ENCODE data around the gene BMP10.
"Not testable (repeated sequence)": the region's sequence is repeated elsewhere in the genome, so short reads cannot be mapped to it uniquely, and the experiment has no call there.

BMP10 gene

DNA sequence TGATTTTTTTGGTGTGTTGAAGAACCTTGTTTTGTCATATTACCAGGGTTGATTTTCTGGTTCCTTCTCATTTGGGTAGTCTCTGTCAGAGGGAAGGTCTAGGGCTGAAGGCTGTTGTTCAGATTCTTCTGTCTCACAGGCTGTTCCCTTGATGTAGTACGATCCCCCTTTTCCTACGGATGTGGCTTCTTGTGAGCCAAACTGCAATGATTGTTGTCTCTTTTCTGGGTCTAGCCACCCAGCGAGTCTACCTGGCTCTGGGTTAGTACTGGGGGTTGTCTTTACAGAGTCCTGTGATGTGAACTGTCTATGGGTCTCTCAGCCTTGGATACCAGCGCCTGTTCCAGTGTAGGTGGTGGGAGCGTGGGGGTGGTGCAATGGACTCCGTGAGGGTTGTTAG lies 24.8 kb upstream of the BMP10 start:
- DNase-seq, result not testable (repeated sequence)

DNA sequence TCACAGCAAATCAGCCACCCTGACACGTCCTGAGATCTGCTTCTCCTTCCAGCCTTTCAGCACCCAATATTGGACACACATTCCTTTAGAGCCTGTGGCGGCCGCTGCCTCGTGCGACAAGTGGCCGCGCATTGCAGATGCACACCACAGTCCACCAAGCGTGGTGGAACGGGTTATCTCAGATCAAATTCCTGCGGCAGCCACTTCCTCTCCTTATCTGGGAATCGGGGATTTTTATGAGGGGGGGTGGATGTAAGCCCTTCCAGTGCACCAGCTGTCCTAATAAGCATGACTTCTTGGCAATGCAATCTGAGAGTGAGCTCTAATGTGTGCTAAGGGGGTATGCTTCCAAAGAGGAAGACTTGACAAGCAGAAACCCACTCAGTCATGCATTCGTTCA lies 18.3 kb upstream of the BMP10 start:
- DNase-seq, result no peak

DNA sequence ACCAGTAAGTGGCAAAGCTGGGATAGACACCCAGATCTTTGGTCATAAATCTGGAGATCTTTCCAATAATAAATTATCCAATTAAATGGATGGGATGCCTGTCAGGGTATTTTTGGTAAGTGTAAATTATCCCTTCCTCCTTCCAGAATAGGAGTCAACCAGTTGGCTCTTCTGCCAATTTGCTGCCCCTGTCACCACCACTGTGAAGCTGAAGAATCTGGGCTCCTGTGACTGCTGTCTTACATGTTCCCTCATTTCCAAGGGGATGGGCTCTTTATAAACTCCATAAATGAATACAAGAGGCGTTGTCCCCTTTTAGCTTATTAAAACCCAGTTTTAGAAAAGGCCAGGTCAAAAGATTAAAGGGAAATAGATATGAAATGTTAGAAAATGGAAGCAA lies 17.8 kb upstream of the BMP10 start:
- no peak for DNase-seq

DNA sequence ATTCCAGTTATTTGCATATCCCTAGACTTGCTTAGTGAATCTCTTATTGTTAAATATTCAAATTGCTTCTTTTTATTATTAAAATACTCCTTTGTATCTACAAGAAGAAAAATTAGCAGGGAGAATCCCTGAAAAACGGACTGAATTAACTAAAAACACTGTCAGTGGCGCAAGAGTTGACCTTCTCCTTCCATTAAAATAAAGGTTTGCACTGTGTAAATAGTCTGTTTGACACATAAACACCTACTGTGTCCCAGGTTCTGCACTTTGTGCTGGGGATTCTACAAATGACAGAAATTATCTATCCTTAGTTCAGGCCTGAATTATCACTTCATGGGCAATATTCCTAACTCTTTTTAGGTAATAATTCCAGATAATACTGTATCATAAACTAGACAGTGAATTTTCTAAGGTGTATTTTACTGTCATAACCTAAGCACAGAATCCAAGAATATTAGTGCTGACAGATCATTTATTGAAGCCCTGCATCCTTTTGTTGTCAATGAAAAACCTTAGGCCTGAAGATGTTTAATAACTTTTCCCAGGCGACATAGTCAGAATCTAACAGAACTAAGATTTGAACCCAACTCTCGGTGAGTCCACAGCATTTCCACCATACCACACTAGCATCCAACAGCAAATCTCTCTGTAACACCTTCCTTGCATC lies 17.0 kb upstream of the BMP10 start:
- no peak for DNase-seq

DNA sequence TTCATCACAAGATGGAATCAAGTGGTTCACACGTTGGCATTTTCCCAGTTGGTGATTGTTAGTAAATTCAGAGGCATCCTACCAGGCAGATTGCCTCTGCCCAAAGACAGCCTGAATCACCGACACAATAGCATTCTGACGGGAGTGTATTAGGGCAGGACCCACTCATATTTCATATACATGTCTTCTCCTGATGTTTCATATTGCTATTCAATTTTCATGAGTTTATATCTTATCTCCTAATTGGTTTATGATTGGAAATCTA lies 14.5 kb upstream of the BMP10 start:
- DNase-seq, result no peak

DNA sequence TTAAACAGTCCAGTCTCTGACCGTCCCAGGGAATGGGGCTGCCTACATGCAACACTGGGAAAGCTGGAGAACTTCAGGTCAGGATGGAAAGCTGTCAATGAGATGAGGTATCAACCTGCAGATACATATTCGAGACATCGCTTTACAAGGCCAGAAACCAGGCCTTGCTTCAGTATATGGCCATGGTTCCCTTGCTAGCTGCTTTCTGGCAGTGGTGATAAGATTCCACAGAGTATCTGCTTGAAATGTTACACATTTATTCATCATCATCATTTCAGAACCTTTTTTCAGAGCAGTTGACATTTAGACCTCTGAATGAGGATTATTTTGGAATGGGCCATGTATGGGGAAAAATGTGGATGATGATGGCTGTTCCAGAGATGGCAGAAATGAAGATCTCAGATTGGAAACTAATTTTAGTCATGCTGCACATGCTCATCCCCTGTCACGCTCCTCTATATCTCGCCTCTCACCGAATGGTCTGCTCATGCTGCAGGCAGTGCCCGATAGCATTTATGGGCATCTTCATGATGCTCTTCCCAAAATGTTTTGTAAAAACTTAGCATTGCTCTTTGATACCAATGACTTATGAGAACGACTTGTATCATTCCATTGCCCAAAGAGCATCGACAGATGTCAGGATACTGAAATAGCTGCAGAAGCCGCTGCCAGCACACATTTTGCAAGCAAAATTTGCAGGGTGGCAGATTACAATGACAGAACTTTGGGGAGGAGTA lies 14.0 kb upstream of the BMP10 start:
- no peak for DNase-seq

DNA sequence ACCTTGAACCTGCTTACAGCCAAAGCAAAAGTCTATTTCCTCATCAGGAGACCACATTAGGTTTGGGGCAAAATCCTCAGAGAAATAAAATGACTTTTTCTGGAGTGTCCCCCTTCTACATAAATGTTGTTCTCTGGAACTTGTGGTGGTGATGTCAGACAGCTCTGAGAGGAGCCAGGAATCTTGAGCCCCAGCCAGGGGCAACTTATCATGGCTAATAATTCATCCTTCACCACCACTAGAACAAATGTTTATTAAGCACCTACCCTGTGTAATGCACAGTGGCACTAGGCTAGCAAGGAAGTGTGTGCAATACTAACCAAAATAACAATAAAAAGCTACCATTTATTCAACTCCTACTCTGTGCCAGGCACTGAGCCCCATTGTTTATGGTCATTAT lies 9.0 kb upstream of the BMP10 start:
- no peak for DNase-seq

DNA sequence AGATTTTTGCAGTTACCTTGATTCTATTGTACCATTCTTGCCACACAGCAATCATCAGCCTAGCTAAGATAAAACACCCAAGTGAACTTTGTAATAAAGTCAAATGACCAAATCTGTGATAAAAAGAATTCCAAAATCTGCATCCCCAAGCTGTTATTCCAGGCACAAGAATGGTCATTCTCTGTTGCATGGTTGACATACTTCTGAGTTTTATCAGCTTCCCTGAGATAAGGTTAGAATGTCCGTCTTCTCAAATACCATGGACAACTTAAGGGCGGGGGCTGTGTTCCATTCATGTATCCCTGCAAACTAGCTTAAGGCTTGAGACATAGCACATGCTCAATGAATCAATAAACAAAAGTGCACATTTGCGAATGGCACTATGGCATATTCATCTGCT lies 8.1 kb upstream of the BMP10 start:
- DNase-seq, result no peak

DNA sequence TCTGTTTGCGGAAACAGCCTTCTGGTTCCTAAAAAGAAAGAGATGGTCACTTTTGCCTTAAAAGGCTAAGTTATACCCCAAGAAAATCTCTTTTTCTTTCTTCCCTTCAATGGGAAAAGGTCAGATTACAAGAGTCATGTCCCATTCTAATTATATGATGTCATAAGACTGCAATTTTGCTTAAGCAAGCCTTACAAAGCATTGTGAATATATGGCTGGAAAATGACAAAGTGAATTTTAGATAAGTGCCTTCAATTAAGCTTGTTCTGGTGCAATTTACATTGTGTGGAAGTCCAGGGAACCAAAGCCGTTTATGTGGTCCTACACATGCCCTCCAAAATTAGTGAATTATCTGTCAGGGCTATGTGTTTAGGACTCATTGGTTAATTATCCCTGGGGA lies 7.6 kb upstream of the BMP10 start:
- DNase-seq, result no peak

DNA sequence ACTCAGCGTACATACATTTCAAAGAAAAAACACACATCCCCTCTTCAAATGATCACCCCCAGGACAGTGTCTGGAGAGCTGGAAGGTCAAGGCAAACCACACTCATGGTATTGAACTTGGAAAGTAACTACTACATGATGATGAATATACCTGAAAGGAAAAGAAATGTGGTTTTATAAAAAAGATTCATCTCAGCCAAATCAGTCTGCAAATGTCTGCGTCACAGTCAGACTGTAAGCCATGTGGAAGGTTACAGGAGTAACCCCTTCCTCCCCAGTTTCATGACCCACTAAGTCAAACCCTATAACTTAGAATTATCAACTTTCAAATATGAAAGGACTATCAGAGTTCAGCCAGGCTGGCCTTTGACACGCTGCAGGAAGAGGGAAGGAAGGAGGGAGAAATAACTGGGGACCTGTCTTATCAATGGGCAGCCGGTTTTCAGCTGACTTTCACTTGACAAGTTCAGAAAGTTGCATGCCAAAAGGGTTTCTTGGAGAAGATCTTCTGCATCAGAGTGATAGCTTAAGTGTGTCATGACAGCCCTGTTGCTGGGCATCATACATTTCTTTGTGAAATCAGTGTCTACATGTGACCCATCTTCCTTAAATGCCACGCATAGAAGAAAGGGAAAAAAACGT lies 7.0 kb upstream of the BMP10 start:
- no peak for DNase-seq

DNA sequence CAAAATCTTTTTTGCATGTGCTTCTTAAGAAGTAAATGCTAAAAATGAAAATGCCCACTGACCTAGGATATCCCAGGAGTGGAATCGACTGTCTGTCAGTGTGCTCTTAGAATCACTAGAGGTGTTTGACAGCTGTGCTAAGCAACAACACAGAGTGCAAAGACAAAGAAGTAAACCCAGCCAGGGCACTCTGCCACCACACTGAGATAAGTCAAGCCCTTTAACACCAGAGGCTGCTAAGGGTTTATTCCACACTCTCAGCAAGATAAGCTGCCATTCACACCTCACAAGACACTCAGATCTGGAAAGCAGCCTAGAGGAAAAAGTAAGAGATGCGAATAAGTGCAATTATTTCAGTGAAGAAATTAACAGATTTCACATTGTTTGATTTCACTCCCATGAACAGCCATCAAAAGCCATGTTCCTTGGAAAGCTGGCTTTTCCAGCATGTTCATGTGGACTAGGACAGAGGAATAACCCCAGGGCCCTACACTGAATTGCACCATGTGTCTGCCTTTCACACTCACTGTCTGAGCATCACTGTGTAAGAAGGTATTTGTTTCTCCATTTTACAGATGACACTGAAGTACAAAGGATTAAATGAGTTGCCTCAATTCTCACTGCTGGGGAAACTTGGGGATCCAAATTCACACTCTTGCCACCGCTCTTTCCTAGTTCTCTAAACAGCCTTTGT lies 6.0 kb upstream of the BMP10 start:
- no peak for DNase-seq

DNA sequence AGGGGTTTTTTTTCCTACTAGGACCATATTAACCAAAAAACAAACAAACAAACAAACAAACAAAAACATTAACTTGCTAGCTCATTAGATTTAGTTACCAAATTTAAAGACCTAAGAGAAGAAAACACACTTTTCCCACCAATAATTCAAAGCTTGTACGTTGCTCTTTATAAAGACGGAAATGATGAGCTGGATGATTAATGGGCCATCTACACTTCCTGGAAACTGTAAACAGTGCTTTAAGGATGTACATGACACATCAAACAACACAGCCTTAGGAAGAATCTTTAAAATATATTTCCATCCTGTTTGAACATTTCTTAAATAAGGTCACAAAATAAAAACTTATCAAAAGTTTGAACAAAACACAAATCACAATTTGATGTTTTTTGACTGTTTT lies 982 bp downstream of the BMP10 start:
- no peak for DNase-seq

DNA sequence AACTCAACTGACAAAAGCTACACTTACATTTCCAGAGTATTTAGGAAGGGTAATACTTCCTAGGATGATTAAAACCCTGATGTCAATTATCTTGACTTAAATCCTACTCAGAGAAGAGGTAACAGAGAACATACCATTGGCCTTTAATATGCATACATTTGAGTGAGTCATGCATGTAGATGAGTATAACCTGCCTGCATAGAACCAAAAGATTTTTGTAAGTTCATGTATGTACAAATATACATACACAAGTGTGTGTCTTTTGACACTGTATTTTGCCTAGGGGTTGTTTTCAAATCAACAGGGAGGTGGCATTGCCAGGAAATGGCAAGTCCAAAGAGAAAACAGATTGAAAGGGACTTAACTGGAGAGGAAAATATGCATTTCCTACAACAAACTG lies 6.1 kb downstream of the BMP10 start:
- DNase-seq, result no peak

DNA sequence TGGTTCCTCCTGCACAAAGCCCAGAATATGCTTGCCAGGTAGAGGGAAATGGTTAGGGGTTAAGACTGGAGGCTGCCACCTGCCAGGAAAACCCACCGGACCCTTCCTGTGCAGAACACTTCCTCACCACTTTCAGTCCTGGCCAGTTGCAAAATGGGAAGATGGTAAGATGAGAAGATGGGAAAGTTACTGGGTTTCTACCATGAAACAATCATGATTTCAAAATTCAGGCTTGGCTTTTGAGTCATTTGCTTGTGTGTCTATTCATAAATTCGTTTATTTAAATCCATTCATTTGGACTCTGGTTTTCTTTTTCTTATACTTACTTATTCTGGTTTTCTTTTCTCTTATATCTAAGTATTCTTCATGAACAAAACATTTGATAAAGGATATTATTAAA lies 7.2 kb downstream of the BMP10 start:
- DNase-seq, result no peak

DNA sequence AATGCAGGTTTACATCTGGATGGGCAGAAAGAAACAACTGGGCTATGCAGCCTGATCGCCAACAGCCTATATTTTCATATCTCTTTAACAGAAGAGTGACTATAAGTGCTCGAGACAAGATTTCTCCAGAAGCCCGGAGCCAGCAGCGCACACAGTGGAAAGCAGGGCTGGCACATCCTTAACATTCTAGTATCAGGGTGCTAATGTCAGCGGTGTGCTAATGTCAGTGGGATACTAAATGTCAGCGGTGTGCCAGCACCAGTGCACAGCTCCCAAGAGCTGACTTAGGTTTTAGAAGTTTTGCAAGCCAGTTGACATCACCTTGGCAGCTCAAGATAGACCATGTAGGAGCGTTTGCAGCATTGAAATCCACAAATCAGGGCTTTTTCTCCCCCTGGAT lies 8.3 kb downstream of the BMP10 start:
- no peak for DNase-seq

DNA sequence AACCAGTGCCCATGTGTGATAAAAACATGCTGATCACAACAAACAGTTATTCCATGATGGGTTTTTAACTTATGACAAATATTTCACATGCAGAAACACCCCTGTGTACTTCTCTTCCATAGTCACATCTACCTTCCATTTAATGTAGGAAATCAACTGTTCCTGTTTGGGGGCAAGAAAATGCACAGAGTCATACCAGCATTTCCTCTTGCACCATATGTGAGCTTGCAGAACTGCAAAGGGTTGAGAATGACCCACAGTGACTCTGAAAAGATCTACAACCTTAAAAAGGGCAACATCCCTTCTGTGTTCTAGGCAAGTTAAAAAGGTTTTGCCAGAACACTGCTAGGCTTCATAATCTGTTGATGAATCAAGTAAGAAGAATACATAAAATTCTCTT lies 9.9 kb downstream of the BMP10 start:
- DNase-seq, result no peak

DNA sequence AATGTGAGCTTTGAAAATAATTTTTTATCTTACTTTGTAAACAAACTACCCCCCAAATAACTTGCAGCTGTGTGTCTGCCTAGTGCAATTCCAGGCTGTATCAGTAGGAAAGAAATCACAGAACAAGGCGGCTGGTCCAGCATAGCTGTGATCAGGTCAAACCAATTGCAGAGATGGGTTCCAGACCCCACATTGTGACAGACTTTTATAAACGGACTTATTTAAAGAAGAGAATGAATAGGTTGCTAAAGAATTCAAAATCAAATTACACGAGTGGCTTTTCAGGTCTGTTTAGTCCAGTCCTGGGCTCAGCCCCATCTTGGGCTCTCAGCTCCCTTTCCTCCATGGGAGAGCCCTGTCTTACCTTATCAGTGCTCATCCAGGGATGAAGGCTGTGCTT lies 11.1 kb downstream of the BMP10 start:
- no peak for DNase-seq

DNA sequence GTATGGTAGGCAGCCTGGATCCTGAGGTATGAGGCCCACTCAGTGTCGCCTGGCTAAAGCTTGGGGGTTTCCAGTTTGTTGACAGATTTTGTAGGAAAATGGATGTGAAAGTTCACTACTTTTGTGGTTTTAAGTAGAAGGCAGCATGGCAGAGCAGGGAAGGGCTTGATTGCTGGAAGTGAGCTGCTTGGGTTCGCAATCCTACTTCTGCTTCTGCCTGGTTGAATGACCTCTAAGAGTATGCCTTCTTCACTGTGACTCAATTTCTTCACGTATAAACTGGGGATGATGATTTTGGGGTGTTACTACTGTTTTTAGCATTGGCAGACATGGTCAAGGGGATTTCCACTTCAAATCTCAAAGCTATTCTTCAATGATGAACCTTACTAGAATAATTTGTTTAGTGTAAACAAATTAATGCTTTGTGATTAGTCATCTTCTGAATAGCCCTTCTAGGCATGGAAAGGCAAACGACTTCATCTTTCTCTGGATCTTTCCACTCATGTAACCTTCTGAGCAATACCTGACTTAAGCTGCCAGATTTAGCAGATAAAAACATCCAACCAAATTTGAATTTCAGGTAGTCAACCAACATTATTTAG lies 13.2 kb downstream of the BMP10 start:
- DNase-seq, result no peak

DNA sequence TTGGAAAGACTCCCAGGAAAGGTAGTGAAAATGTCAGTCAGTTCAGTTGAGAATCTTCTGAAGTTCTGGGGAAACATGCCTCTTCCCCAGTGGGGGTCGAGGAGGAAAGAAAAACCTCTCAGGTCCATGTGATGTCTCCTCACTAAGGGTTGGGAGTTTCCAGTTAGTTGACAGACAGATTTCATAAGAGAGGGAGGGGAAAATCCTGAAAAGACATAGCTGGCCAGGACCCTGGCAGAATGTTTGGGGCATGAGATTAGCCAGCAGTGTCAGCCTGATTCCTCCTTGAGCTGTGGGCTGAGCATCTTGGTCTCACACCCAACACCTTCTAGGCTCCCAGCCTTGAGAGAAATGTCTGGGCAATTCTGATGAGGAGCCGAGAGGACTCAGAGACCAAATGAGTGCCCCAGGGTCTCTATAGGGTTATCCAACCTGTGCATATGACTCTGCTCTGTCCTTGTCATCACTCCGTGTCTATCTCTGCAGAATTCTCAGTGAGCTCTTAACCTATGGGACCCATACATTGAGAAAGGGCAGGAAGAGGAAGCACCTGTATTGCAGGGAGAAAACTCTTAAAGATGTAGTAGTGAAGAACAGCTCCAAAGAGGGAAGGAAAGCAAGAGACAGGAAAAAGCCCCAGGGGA lies 13.9 kb downstream of the BMP10 start:
- no peak for DNase-seq

DNA sequence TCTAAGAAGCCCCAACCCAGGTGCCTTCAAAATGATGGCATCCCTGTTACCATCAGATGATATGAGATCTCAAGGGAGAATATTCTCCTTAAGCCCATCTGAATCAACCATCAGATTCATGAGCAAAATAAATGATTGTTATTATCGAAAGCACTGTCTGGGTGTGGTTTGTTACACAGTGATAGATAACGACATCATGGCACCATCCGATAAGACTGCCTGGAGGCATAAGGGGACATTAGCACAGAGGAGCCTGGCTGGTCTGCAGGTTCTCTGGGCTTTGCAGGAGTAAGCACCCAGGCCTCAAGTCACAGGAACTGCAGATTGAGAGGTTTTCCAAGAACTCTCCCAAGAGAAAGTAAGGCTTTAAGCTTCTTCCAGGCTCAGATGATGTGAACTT lies 15.6 kb downstream of the BMP10 start:
- no peak for DNase-seq

DNA sequence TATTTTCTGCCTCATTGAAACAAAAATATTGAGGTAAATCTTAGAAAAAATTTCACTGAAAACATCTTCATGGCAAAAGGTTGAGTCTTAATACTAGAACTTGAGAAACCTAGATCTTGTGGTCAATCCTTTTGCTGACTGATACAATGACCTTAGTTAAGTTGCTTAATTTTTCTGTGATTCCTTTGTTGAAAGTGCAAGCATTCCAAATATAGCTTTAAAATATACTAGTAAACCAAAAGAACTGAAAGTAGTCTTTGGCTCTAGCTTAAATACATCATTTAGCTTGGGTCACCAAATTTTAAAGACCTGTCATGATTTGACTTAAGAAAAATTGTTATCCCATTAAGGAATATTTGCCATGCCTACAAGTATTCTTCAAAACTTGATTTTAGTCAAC lies 16.7 kb downstream of the BMP10 start:
- no peak for DNase-seq

DNA sequence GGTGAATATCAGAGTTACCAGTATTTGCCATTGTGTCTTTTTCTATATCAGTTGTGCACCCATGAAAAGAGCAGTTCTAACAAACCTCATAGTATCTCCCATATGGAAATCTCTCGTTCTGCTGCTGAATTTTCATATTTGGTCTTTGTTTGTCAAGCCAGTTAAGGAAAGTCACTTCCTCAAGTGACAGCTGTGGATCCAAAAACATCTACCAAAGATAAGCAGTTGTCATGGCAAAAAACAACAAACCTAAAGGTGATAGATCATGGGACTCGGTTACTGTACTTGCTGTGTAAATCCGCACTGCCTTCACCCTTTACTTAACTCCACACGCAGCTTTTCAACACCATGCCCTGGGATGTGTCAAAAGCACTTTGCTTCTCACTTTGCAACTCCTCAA lies 17.3 kb downstream of the BMP10 start:
- DNase-seq, result no peak

Measured in hypothalamus (tissue), 51 donors.